DND-41 (cell line): ENCODE results near the gene HLTF.

ENCODE experiments used
- CTCF ChIP-seq: IDR thresholded peaks from 2 replicates; pipeline ENCODE4 v1.5.1; 2012; ENCODE audit warnings: borderline replicate concordance, low read length, moderate library complexity, mild to moderate bottlenecking; ENCODE audit not compliant: poor library complexity, severe bottlenecking; ENCODE audit errors: extremely low read depth
- EZH2 ChIP-seq: IDR thresholded peaks from 3 replicates; pipeline ENCODE4 v1.6.1; 2012; ENCODE audit warnings: borderline replicate concordance, low read depth, mild to moderate bottlenecking, moderate library complexity, low read length, inconsistent platforms; ENCODE audit not compliant: severe bottlenecking

- no peak for TF ChIP-seq CTCF
- no peak for TF ChIP-seq EZH2
These were observed 84.6 kb downstream of the HLTF start for GRCh38 chr3:149001727-149002126.
